Stimulated activated naive CD8-positive, alpha-beta T cell treated with anti-CD3 and anti-CD28 coated beads, Interleukin-15, Interleukin-2, amounts not matched to agents 100 U/mL and 50 U/mL, for 24 hours (primary cell): ENCODE measurements around the gene C9orf85.
"Not testable (repeated sequence)": the region's sequence is repeated elsewhere in the genome, so short reads cannot be mapped to it uniquely, and the experiment has no call there.

ENCODE experiments used
- ATAC-seq: fragments of 150-1000 bp; cut with Tn5 transposase; one replicate; pipeline ENCODE4 v1.10.0; 2021
- DNase-seq: peaks from one replicate; pipeline ENCODE4 v3.0.0; 2021

The C9orf85 gene

DNA sequence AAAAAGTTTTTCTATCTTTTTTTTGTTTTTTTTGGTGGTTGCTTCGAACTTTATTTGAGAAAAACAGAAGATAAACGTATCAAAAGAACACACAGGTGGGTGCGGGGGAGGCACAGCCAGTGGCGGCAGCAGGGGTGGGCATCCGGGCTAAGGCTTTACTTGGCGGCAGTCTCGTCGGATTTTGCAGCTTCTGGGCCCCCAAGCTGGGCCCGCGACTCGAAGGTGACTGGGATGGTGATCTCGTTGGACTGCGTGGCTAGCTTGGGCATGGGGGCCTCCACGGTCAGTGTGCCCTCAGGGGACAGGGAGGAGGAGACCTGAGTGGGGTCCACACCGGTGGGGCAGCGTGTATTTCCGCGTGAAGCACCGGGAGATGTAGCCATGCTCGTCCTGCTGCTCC lies 96.3 kb downstream of the C9orf85 start:
- not testable (repeated sequence) for DNase-seq, ATAC-seq

DNA sequence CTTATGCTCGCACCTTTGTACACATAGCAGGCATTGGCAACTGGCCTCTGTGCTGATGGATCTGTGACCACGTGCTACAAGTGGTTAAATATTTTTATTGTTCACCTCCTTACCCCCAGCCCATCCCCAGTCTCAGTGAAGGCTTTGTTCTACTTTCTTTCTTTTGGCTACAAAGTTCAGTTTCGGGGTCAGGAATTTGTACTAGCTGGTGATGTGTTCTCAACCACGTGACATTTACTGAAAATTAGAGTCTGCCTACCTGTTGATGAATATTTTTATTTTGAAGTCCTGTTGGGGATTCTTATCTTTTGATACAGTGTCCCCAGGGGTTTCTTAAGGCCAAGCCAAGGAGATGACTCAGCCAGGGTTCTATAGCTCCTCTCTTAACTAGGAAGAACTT lies 101.2 kb downstream of the C9orf85 start:
- peak; percentile 36 for ATAC-seq
- DNase-seq, result no peak

DNA sequence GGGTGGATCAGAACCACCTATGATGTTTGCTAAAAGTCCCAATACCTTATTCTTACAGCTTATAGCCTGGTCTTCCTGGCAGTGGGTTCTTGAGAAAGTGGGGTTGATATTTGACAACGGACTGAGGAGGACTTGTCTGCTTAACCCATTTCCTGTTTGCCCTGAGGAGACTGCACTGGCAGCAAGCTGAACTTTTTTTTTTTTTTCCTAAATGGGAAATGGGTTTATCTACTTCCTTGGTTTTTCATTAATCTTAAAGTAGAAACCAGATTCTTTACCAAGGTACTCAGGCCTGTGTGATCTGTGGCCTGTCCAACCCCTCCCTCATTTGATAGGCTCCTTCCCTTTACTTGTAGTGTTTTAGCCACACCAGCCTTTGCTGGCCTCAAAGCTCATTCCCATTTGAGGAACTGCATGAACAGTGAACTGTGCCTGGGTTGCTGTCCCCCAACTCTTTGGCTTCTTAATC lies 101.9 kb downstream of the C9orf85 start:
- DNase-seq (no peak), ATAC-seq (peak; percentile 19)

DNA sequence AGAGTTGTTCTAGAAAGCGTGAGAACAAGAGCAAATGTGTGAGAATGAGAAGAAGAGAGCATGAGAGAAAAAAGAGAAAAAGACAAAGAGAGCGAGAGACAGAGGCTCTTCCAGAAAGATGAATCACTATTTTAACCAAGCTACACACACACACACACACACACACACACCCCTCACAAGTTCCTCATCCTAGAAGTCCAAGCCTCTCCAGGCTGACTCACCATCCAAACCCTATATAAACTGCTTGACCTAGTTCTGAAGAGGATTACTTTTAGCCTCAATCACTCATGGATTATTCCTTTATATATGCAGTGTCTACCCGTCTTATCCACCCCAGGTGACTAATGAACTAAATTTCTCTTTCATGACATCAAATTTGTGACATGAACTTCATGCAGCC lies 111.4 kb downstream of the C9orf85 start:
- peak; percentile 15 for ATAC-seq
- no peak for DNase-seq
